Prostate gland (tissue), 2 donors: ENCODE results near the gene PIEZO2.

Source experiments
- POLR2A ChIP-seq: fragments of 450-650 bp; IDR thresholded peaks from one replicate; pipeline ENCODE4 v1.6.1; 2016; ENCODE audit warnings: antibody characterized with exemption, mild to moderate bottlenecking
- POLR2AphosphoS5 ChIP-seq: sonication (generic); formaldehyde crosslinking; IDR thresholded peaks from one replicate; pipeline ENCODE4 v1.6.1; 2017; ENCODE audit warnings: antibody characterized with exemption
- TF ChIP-seq, protein P1 (sequence below), 4 experiments: fragments of 200-600 bp in 2 of 4; fragments of 450-650 bp in 2 of 4; sonication (generic) in 2 of 4; IDR thresholded peaks; 1 replicate in 3 of 4; 2 replicates in 1 of 4; pipeline ENCODE4 v1.5.1; 2016 to 2019; ENCODE audit warnings: antibody characterized with exemption in 4 of 4, mild to moderate bottlenecking in 2 of 4, moderate library complexity in 2 of 4

DNA sequence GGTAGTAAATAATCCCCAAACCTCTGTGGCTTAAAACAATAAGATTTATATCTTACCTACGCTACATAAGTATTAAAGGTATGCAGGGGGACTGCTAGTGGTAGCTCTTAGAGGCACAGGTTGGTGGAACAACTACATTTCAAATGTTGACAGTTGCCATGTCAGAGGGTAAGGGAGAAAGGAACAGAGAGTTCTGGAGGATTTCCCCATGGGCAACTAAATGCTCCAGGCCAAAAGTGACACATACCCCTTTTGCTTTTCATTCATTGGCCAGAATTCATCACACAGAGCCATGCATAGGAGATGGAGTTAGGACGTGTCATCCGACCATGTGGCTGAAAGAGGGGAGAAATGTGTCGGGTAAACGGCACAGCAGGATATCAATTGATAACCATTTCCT, 490.4 kb downstream of the PIEZO2 start:
- TF ChIP-seq POLR2AphosphoS5 (no peak), POLR2A (no peak)
- TF ChIP-seq, protein P1, sequence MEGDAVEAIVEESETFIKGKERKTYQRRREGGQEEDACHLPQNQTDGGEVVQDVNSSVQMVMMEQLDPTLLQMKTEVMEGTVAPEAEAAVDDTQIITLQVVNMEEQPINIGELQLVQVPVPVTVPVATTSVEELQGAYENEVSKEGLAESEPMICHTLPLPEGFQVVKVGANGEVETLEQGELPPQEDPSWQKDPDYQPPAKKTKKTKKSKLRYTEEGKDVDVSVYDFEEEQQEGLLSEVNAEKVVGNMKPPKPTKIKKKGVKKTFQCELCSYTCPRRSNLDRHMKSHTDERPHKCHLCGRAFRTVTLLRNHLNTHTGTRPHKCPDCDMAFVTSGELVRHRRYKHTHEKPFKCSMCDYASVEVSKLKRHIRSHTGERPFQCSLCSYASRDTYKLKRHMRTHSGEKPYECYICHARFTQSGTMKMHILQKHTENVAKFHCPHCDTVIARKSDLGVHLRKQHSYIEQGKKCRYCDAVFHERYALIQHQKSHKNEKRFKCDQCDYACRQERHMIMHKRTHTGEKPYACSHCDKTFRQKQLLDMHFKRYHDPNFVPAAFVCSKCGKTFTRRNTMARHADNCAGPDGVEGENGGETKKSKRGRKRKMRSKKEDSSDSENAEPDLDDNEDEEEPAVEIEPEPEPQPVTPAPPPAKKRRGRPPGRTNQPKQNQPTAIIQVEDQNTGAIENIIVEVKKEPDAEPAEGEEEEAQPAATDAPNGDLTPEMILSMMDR (IDR thresholded peaks at IDR 0.05): no peak
